ENCODE data around the gene PPP1R26.
"Not testable (repeated sequence)": the region's sequence is repeated elsewhere in the genome, so short reads cannot be mapped to it uniquely, and the experiment has no call there.

Gene PPP1R26

GRCh38 chr9:135455401-135456030, 24.1 kb upstream of the PPP1R26 start:
- TF ChIP-seq CTCF (IDR thresholded peaks at IDR 0.05; ENCODE audit: low read depth, low read length), result no peak
- no peak overlapping the region for H3K4me3 ChIP-seq (ENCODE audit: low read depth, low read length)
- in situ Hi-C loops (cut with HindIII; ENCODE audit: low sequenced_read_pairs), result no loop called here
- DNase-seq (ENCODE audit: low read depth, low spot score), result no peak

GRCh38 chr9:135456436-135457104, 23.0 kb upstream of the PPP1R26 start:
- no peak for DNase-seq (ENCODE audit: low read depth, low spot score)
- in situ Hi-C loops (cut with HindIII; ENCODE audit: low sequenced_read_pairs), result no loop called here
- no peak for TF ChIP-seq CTCF (IDR thresholded peaks at IDR 0.05; ENCODE audit: low read depth, low read length)

GRCh38 chr9:135458478-135458877, 21.1 kb upstream of the PPP1R26 start:
- in situ Hi-C loops (cut with HindIII; ENCODE audit: low sequenced_read_pairs); H3K4me3 ChIP-seq (ENCODE audit: low read depth, low read length); DNase-seq (ENCODE audit: low read depth, low spot score): not testable (repeated sequence)

More at GRCh38 chr9:135456436-135457104, 23.0 kb upstream of the PPP1R26 start:
- no peak overlapping the region for H3K4me3 ChIP-seq (ENCODE audit: low read depth, low read length)

- in situ Hi-C loops (cut with HindIII; ENCODE audit: low sequenced_read_pairs), result no loop called here
- no peak overlapping the region for H3K4me3 ChIP-seq (ENCODE audit: low read depth, low read length)
Measured at GRCh38 chr9:135461936-135462335, 17.6 kb upstream of the PPP1R26 start.

GRCh38 chr9:135463140-135463539, 16.4 kb upstream of the PPP1R26 start:
- no peak overlapping the region for H3K4me3 ChIP-seq (ENCODE audit: low read depth, low read length)
- in situ Hi-C loops (cut with HindIII; ENCODE audit: low sequenced_read_pairs), result no loop called here
- DNase-seq (ENCODE audit: low read depth, low spot score), result peak; percentile 34
- TF ChIP-seq CTCF (IDR thresholded peaks at IDR 0.05; ENCODE audit: low read depth, low read length), result no peak

More at GRCh38 chr9:135461936-135462335, 17.6 kb upstream of the PPP1R26 start:
- no peak for DNase-seq (ENCODE audit: low read depth, low spot score)
- TF ChIP-seq CTCF (IDR thresholded peaks at IDR 0.05; ENCODE audit: low read depth, low read length), result no peak

GRCh38 chr9:135464181-135464580, 15.4 kb upstream of the PPP1R26 start:
- in situ Hi-C loops (cut with HindIII; ENCODE audit: low sequenced_read_pairs), result no loop called here
- no peak for DNase-seq (ENCODE audit: low read depth, low spot score)
- no peak for TF ChIP-seq CTCF (IDR thresholded peaks at IDR 0.05; ENCODE audit: low read depth, low read length)
- no peak overlapping the region for H3K4me3 ChIP-seq (ENCODE audit: low read depth, low read length)

GRCh38 chr9:135468854-135469521, 10.6 kb upstream of the PPP1R26 start:
- no peak for DNase-seq (ENCODE audit: low read depth, low spot score)
- no peak overlapping the region for H3K4me3 ChIP-seq (ENCODE audit: low read depth, low read length)
- no peak for TF ChIP-seq CTCF (IDR thresholded peaks at IDR 0.05; ENCODE audit: low read depth, low read length)
- in situ Hi-C loops (cut with HindIII; ENCODE audit: low sequenced_read_pairs), result no loop called here
